ENCODE measurements around the gene RUNX3.

DNA sequence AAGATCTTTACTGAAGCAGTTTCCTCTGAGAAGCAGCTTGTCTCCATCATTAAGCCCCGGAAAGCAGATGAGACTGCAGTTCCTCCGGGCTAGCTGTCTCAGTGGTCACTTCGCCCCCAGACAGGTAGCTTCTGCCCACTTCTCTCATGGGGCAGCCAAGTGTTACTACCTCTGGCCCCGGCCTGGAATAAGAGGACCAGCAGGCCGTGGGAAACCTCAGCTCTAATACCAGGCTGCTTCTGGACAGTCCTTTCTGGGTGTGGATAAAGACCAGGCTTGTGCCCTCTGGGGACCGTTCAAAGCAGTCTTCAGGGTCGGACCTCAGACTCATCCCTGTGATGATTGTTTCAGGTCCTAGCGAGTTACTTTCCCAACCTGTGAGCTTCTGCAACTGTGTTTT, 54.8 kb downstream of the RUNX3 start:
- TF ChIP-seq POLR2AphosphoS5 (IDR thresholded peaks at IDR 0.05; ENCODE audit: borderline replicate concordance, low read depth, low read length) (no peak), EZH2 (IDR thresholded peaks at IDR 0.05) (no peak)
